DMS153 treated with DMSO at 0.1 percent for 48 hours (cell line): Measurements from ENCODE around the gene ATP5IF1.

ENCODE experiments used
- DNase-seq: peaks from one replicate; lab custom pipeline; 2025; ENCODE audit not compliant: unreplicated experiment; lab: John Stamatoyannopoulos, UW

ATP5IF1 gene

GRCh38 chr1:28235755-28236655, at the start of gene ATP5IF1:
Gene ATP5IF1, plus strand, starts transcription at chr1:28236124. Its CDS starts 60 bp downstream, at chr1:28236184.
- DNase-seq = peak; percentile 100

DNA sequence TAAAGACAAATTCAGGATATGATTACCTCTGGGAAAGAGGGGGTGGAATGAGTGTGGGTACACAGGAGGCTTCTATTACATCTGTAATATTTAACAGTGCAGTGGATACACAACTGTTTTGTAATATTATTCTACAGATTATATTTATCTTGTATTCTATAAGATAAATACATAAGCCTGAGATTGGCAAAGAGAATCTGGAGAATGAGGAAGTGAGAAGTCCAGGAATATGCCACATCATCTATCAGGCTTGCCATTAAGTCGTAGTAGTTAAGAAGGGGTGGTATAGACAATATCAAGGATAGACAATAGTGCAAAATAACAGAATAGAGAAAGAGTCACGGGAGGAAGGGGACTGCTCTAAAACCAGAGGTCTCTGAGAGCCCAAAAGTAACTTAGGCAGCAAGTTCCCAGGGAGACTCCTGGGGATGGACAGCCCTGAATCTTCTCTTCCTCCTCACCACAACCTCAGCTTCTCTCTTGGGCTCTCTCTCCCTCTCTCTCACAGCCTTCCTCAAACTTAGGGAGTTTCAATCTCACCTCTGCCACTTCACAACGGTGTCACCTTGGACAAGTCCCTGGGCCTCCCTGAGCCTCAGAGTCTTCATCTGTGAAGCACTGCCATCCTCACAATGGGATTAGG, 45.5 kb upstream of the ATP5IF1 start:
- no peak for DNase-seq

- DNase-seq = no peak
These were observed 44.8 kb upstream of the ATP5IF1 start for GRCh38 chr1:28190996-28191645.

GRCh38 chr1:28193701-28194161, 42.2 kb upstream of the ATP5IF1 start:
- DNase-seq = no peak

- no peak for DNase-seq
These were observed 41.4 kb upstream of the ATP5IF1 start for GRCh38 chr1:28194326-28195035.

DNA sequence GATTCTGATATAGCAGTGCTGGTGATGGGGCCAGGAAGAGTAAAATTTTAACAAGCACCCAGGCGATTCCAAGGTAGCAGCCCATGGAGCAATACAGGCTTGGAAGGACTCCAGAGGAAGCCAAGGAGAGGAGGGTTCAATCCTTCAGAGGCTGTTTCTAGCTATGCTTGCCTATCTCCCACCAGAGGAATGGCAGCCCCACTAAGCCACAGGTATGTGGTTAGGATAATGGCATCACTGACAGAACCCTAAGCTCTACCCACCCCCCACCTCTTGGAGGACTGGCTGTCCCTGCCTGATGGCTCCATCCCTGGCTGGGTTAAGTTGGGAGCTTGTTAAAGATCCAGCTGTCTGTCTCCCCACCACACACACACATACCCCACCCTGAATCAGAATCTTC, 40.1 kb upstream of the ATP5IF1 start:
- no peak for DNase-seq

DNA sequence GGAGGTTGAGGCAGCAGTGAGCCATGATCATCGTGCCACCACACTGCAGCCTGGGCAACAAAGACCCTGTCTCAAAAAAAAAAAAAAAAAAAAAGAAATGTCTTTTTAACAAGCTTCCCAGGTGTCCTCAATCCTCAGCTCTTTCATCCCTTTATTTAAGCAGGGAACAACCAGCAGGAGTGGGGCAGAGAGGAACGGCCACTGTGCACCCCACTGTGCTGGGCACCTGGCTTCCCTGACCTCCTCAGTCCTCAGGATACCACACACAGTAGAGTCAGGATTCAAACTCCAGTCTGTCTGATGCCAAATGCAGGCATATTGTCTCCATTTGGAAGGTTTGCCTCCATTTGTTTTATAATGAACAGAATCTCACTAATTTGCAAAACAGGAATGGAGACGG, 39.6 kb upstream of the ATP5IF1 start:
- no peak for DNase-seq

- DNase-seq = no peak
These were observed 38.1 kb upstream of the ATP5IF1 start for GRCh38 chr1:28197682-28198415.

- no peak for DNase-seq
These were observed 36.3 kb upstream of the ATP5IF1 start for GRCh38 chr1:28199328-28200233.

GRCh38 chr1:28200234-28200873, 35.6 kb upstream of the ATP5IF1 start:
- DNase-seq = no peak

- DNase-seq = no peak
These were observed 30.7 kb upstream of the ATP5IF1 start for GRCh38 chr1:28205243-28205642.

DNA sequence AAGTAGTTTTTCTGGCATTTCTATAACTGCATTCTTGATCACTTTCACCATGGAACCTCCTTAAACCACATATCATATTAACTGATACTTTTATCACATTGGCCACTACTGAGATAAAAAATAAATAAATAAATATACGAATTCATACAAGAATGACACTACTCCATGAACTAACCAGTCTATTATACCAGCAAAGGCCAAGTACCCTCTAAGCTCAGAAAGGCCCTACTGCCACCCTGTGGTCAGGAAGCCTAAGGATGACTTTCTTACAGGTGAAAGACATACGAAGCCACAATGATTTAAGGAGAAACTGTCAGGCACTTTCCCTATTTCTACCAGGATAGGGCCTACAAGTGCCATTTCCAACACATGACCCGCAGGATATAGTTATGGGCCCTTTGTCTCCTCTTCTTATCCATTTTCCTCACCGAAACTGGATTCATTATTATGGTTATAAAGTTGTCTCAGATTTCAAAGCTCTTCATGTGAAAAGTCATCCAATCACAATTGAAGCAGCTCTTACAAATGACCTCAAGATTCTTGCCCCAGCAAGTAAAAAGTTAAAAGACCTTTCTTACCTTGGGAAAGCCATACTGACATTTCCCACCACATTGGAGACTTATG, 27.0 kb upstream of the ATP5IF1 start:
- peak; percentile 73 for DNase-seq

DNA sequence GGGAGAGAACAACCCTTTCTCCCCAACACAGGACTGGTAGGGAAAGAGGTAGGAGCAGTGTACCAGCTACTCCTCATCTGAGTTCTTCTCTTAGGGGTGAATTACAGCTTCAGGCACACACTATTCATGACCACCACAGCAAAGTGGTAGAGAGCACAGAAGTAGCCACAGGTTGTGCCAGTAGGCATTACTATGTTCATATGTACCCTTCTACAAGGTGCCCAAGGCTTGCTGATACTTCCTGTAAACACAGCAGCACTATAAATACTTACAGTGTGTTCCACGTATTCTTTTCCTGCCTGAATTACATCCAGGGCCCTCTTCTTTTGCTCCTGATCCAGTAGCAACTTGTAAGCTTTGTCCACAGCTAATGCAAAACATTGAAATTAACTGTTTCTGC, 26.2 kb upstream of the ATP5IF1 start:
- DNase-seq = no peak

- DNase-seq = no peak
These were observed 22.6 kb upstream of the ATP5IF1 start for GRCh38 chr1:28213315-28213714.

- no peak for DNase-seq
These were observed 6.8 kb upstream of the ATP5IF1 start for GRCh38 chr1:28229089-28229488.

DNA sequence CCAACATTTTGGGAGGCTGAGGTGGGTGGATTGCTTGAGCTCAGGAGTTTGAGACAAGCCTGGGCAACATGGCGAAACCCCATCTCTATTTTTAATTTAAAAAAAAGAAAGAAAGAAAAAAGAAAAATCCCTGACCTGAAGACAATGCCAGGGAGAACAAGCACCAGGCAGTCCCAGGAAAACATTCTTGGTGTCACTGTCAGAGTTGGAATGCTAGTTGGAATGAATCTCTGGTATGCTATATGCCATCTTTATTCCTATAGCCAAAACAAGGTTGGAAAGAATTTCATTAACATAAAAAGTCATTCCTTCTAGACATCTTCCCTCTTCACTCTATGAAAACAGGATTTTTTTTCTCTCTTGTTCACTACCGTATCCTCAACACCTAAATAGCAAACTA, 5.9 kb upstream of the ATP5IF1 start:
- no peak for DNase-seq

GRCh38 chr1:28232558-28233263, 3.2 kb upstream of the ATP5IF1 start, which contains the start of gene DNAJC8:
Gene DNAJC8, minus strand, starts transcription at chr1:28233029. Its CDS starts 31 bp downstream, at chr1:28232998.
- DNase-seq = peak; percentile 99

DNA sequence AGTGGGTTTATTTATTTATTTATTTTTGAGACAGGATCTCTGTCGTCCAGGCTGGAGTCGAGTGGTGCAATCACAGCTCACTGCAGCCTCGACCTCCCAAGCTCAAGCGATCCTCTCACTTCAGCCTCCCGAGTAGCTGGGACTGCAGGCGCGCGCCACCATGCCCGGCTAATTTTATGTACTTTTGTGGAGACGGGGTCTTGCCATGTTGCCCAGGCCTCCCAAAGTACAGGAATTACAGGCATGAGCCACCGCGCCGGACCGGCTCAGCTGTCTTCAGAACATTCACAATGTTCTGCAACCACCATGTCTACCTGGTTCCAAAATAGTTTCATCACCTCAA, 2.7 kb upstream of the ATP5IF1 start:
- no peak for DNase-seq
